H1 (cell line): Measurements from ENCODE around the gene TSHZ2. TPM values are rescaled to one million over a fixed set of nuclear protein-coding genes. Genes with fewer than 3 reads are reported as not detected.

Experiments
- CTCF ChIA-PET: fragments of 300-600 bp; sonication (Branson Sonifier 250); formaldehyde crosslinking; loops from one replicate; lab custom pipeline; 2021; ENCODE audit not compliant: partially characterized antibody; lab: Charles Lee
- POLR2A ChIA-PET: fragments of 300-600 bp; sonication (Branson Sonifier 250); formaldehyde crosslinking; loops from one replicate; lab custom pipeline; 2021; ENCODE audit warnings: inconsistent platforms; ENCODE audit not compliant: partially characterized antibody; lab: Charles Lee
- DNase-seq, 2 experiments: peaks; one replicate each; pipeline versions ENCODE4 v3.0.0 to v3.0.0-alpha.2; 2010 to 2022; ENCODE audit warnings: low spot score in 2 of 2, low read depth in 1 of 2, mixed read lengths in 1 of 2
- FAIRE-seq: peaks from 2 replicates; lab custom pipeline; 2011; peaks lifted over from hg19 to GRCh38; lab: Jason Lieb, UNC
- H2AFZ ChIP-seq: 2 replicates; pipeline ENCODE4 v1.8.1; 2012; ENCODE audit warnings: low read length, inconsistent platforms
- H2AK5ac ChIP-seq: 2 replicates; pipeline ENCODE4 v1.6.1; 2013; ENCODE audit warnings: low read depth, low read length
- H2BK120ac ChIP-seq: replicated peaks from 2 replicates; pipeline ENCODE3; 2013; ENCODE audit warnings: low read depth, low read length, inconsistent platforms
- H2BK12ac ChIP-seq: 2 replicates; pipeline ENCODE4 v1.6.1; 2013; ENCODE audit warnings: low read depth, low read length
- H2BK15ac ChIP-seq: 2 replicates; pipeline ENCODE4 v1.6.1; 2013; ENCODE audit warnings: low read length
- H2BK20ac ChIP-seq: 2 replicates; pipeline ENCODE4 v1.6.1; 2013; ENCODE audit warnings: low read length
- H2BK5ac ChIP-seq: 2 replicates; pipeline ENCODE4 v1.6.1; 2013; ENCODE audit warnings: low read depth, low read length
- H3K14ac ChIP-seq: 2 replicates; pipeline ENCODE4 v1.6.1; 2013; ENCODE audit warnings: inconsistent platforms; ENCODE audit not compliant: insufficient read length
- H3K18ac ChIP-seq: 2 replicates; pipeline ENCODE4 v1.6.1; 2013; ENCODE audit warnings: low read length; ENCODE audit errors: extremely low read depth
- H3K23ac ChIP-seq: 2 replicates; pipeline ENCODE4 v1.6.1; 2013; ENCODE audit warnings: inconsistent platforms; ENCODE audit not compliant: insufficient read length
- H3K23me2 ChIP-seq: 2 replicates; pipeline ENCODE4 v1.6.1; 2013; ENCODE audit warnings: low read depth, low read length
- H3K27ac ChIP-seq: 2 replicates; pipeline ENCODE4 v1.6.1; 2011; ENCODE audit warnings: low read depth, low read length, inconsistent platforms
- H3K27me3 ChIP-seq, 4 experiments: replicated peaks in 1 of 4; 1 replicate in 1 of 4; 2 replicates in 3 of 4; pipeline versions ENCODE4 v1.6.1 to v1.8.1; 2011 to 2013; ENCODE audit warnings: low read length in 3 of 4, mild to moderate bottlenecking in 3 of 4, inconsistent platforms in 2 of 4, mixed read lengths in 2 of 4, moderate library complexity in 1 of 4; ENCODE audit not compliant: control insufficient read depth in 3 of 4, insufficient read depth in 3 of 4; ENCODE audit errors: extremely low read depth in 1 of 4
- H3K36me3 ChIP-seq, 4 experiments: 2 replicates each; pipeline versions ENCODE4 v1.6.1 to v1.8.1; 2011 to 2013; ENCODE audit warnings: mild to moderate bottlenecking in 4 of 4, low read length in 3 of 4, moderate library complexity in 2 of 4, control low read depth in 1 of 4, inconsistent platforms in 1 of 4; ENCODE audit not compliant: insufficient read depth in 4 of 4, control insufficient read depth in 2 of 4
- H3K4ac ChIP-seq: replicated peaks from 2 replicates; pipeline ENCODE3; 2013; ENCODE audit warnings: low read length, low read depth, mixed read lengths, inconsistent platforms; ENCODE audit not compliant: insufficient read length
- H3K4me1 ChIP-seq, 4 experiments: replicated peaks in 1 of 4; 1 replicate in 1 of 4; 2 replicates in 3 of 4; pipeline versions ENCODE4 v1.6.1 to v1.8.1; 2011 to 2013; ENCODE audit warnings: low read length in 3 of 4, inconsistent platforms in 2 of 4, mixed read lengths in 1 of 4; ENCODE audit not compliant: insufficient read depth in 4 of 4, control insufficient read depth in 3 of 4
- H3K4me2 ChIP-seq, 2 experiments: 2 replicates each; pipeline versions ENCODE4 v1.6.1 to v1.8.1; 2011 to 2013; ENCODE audit warnings: low read depth in 2 of 2, low read length in 2 of 2, control low read depth in 1 of 2, inconsistent platforms in 1 of 2, mild to moderate bottlenecking in 1 of 2; ENCODE audit not compliant: insufficient read depth in 1 of 2
- H3K4me3 ChIP-seq, 4 experiments: fragments of 200-600, 300-600 bp in 1 of 4; sonication (generic), shearing (Covaris generic), sonication (Bioruptor Twin) in 1 of 4; 2 replicates each; pipeline versions ENCODE4 v1.5.1 to v1.8.1; 2011 to 2016; ENCODE audit warnings: low read length in 4 of 4, low read depth in 3 of 4, control low read depth in 2 of 4, inconsistent platforms in 2 of 4, mild to moderate bottlenecking in 2 of 4, mixed read lengths in 1 of 4, moderate library complexity in 1 of 4; ENCODE audit not compliant: insufficient read depth in 2 of 4; ENCODE audit errors: extremely low read depth in 1 of 4
- H3K56ac ChIP-seq: replicated peaks from 2 replicates; pipeline ENCODE3; 2013; ENCODE audit warnings: low read depth, mild to moderate bottlenecking, mixed read lengths, low read length, inconsistent platforms; ENCODE audit not compliant: insufficient read length
- H3K79me1 ChIP-seq: 2 replicates; pipeline ENCODE4 v1.6.1; 2013; ENCODE audit warnings: low read depth, low read length, control low read depth
- H3K79me2 ChIP-seq, 2 experiments: 2 replicates each; pipeline versions ENCODE4 v1.6.1 to v1.8.1; 2012 to 2013; ENCODE audit warnings: low read length in 2 of 2, mild to moderate bottlenecking in 2 of 2, inconsistent platforms in 1 of 2; ENCODE audit not compliant: insufficient read depth in 2 of 2, control insufficient read depth in 1 of 2
- H3K9ac ChIP-seq, 4 experiments: replicated peaks in 1 of 4; 1 replicate in 1 of 4; 2 replicates in 3 of 4; pipeline versions ENCODE4 v1.6.1 to v1.8.1; 2011 to 2013; ENCODE audit warnings: low read depth in 3 of 4, low read length in 3 of 4, control low read depth in 2 of 4, mild to moderate bottlenecking in 2 of 4, moderate library complexity in 2 of 4, inconsistent platforms in 1 of 4; ENCODE audit errors: extremely low read depth in 1 of 4
- H3K9me3 ChIP-seq, 2 experiments: 2 replicates each; pipeline versions ENCODE4 v1.6.1 to v1.8.1; 2012 to 2013; ENCODE audit warnings: mild to moderate bottlenecking in 2 of 2, moderate library complexity in 2 of 2, control low read depth in 1 of 2, inconsistent platforms in 1 of 2, low read depth in 1 of 2, low read length in 1 of 2, mixed read lengths in 1 of 2; ENCODE audit not compliant: insufficient read depth in 2 of 2
- H4K20me1 ChIP-seq, 2 experiments: replicated peaks in 1 of 2; 2 replicates each; pipeline versions ENCODE3 to v1.8.1; 2011 to 2013; ENCODE audit warnings: inconsistent platforms in 2 of 2, low read length in 2 of 2, mild to moderate bottlenecking in 1 of 2; ENCODE audit not compliant: insufficient read depth in 2 of 2, control insufficient read depth in 1 of 2
- H4K5ac ChIP-seq: 2 replicates; pipeline ENCODE4 v1.6.1; 2013; ENCODE audit warnings: low read length, low read depth, mixed read lengths, inconsistent platforms; ENCODE audit not compliant: insufficient read length
- H4K8ac ChIP-seq: 2 replicates; pipeline ENCODE4 v1.8.0; 2013; ENCODE audit warnings: mild to moderate bottlenecking, moderate library complexity, low read length, inconsistent platforms; ENCODE audit not compliant: insufficient read depth; ENCODE audit errors: extremely low read depth
- H4K91ac ChIP-seq: replicated peaks from 2 replicates; pipeline ENCODE3; 2013; ENCODE audit warnings: low read length, mixed read lengths, inconsistent platforms; ENCODE audit not compliant: insufficient read length
- BACH1 ChIP-seq: IDR thresholded peaks from 2 replicates; pipeline ENCODE4 v1.6.1; 2012; ENCODE audit warnings: low read length, improper control_type of control experiment
- CBX8 ChIP-seq: fragments of 300-800, 300-1000 bp; sonication (generic); IDR thresholded peaks from 2 replicates; pipeline ENCODE4 v1.7.1; 2016; ENCODE audit warnings: low read depth, low read length, borderline replicate concordance
- E2F6 ChIP-seq: IDR thresholded peaks from 2 replicates; pipeline ENCODE4 v1.6.1; 2012; ENCODE audit warnings: inconsistent platforms
- EGR1 ChIP-seq: IDR thresholded peaks from 2 replicates; pipeline ENCODE4 v1.6.1; 2011; ENCODE audit warnings: low read depth, low read length, borderline replicate concordance
- NANOG ChIP-seq: IDR thresholded peaks from 2 replicates; pipeline ENCODE4 v1.6.1; 2011; ENCODE audit warnings: low read length, low read depth, mild to moderate bottlenecking, inconsistent platforms; ENCODE audit not compliant: insufficient read depth, poor library complexity, severe bottlenecking
- SIX5 ChIP-seq: IDR thresholded peaks from 2 replicates; pipeline ENCODE4 v1.6.1; 2011; ENCODE audit warnings: mild to moderate bottlenecking, low read depth, low read length
- USF2 ChIP-seq: IDR thresholded peaks from 2 replicates; pipeline ENCODE4 v1.6.1; 2011; ENCODE audit warnings: low read length, improper control_type of control experiment
- YY1 ChIP-seq: IDR thresholded peaks from 2 replicates; pipeline ENCODE4 v1.6.1; 2011; ENCODE audit warnings: low read depth, mild to moderate bottlenecking, low read length
- WGBS, 2 experiments: shearing (Covaris generic) in 1 of 2; methylation state at CpG; one replicate each; pipeline versions ENCODE4 v1.1.6 to v1.1.7; 2013 to 2015; ENCODE audit warnings: low lambda C conversion rate in 2 of 2, mixed read lengths in 2 of 2, inconsistent platforms in 1 of 2, low coverage in 1 of 2, missing lambda C conversion rate in 1 of 2; ENCODE audit not compliant: insufficient replicate concordance in 2 of 2, insufficient coverage in 1 of 2, insufficient read length in 1 of 2; ENCODE audit errors: extremely low coverage in 1 of 2, missing lambda C conversion rate in 1 of 2; 5-methylcytosine and 5-hydroxymethylcytosine counted together
- polyA plus RNA-seq, 7 experiments: library from polyadenylated mRNA; depleted of rRNA in 3 of 7; stranded (reverse) in 5 of 7; unstranded in 2 of 7; fragments of >200 nt in 5 of 7; fragments of 200-250 nt in 2 of 7; gene quantifications; 1 replicate in 5 of 7; 2 replicates in 1 of 7; 4 replicates in 1 of 7; pipeline versions ENCODE4 v1.2.1 to v1.2.3, GENCODE V29; 2011 to 2013; ENCODE audit warnings: missing spikeins in 2 of 7, mixed read lengths in 2 of 7
- total RNA-seq: library from RNA; stranded (reverse); fragmentation: NEBNext Ultra II Directional; extraction: Animal tissue kit (Norgen Biotek cat#: 25700); gene quantifications from 2 replicates; pipeline ENCODE4 v1.2.1, GENCODE V29; 2021

TSHZ2 gene
- total and polyA plus RNA-seq, 2 of the 8 experiments (the other 6 are each of a cell fraction or from before 2014, with no cell fraction given), result 0.14 to 0.30 TPM

- H3K4me2 ChIP-seq, result no peak overlapping the region
- no peak for FAIRE-seq
- no peak overlapping the region for H4K5ac ChIP-seq
- H4K91ac ChIP-seq, result no peak overlapping the region
- WGBS, 2 experiments, result 90% methylated on average over 4 of the region's 4 CpGs; no CpG with 5 or more reads in 1 of the 2 experiments
- H2BK12ac ChIP-seq, result no peak overlapping the region
- H2BK5ac ChIP-seq, result no peak overlapping the region
- H3K27ac ChIP-seq, result no peak overlapping the region
- ChIA-PET POLR2A (interaction anchor here (0.6 to 1.1 kb wide), 2 partner anchors 12 to 101 kb away, joined by 3 to 4 read pairs; no protein-coding TSS in a partner anchor), CTCF (interaction anchor here (0.9 kb wide), 1 partner anchor 307 kb away, joined by 3 read pairs; no protein-coding TSS in a partner anchor)
- no peaks in the 10 kb centered on the region for H3K27me3 ChIP-seq
- H4K8ac ChIP-seq, result no peak overlapping the region
- no peak overlapping the region for H3K4me3 ChIP-seq
- no peak overlapping the region for H3K9ac ChIP-seq
- no peaks in the 10 kb centered on the region for H3K9me3 ChIP-seq
- H2BK120ac ChIP-seq, result no peak overlapping the region
- no peak overlapping the region for H3K14ac ChIP-seq
- no peak overlapping the region for H2BK20ac ChIP-seq
- H3K79me2 ChIP-seq, result no peaks in the 10 kb centered on the region
- TF ChIP-seq E2F6, result no peak
- no peak for TF ChIP-seq SIX5
- no peak for TF ChIP-seq BACH1
- TF ChIP-seq USF2, result no peak
- TF ChIP-seq YY1, result no peak
- no peak for TF ChIP-seq EGR1
- TF ChIP-seq NANOG, result no peak
- no peak for TF ChIP-seq CBX8
- H2BK15ac ChIP-seq, result no peak overlapping the region
- H3K18ac ChIP-seq, result no peak overlapping the region
- DNase-seq, result no peak
- H3K56ac ChIP-seq, result no peak overlapping the region
- H3K23me2 ChIP-seq, result no peaks in the 10 kb centered on the region
- H3K4me1 ChIP-seq, result no peaks in the 10 kb centered on the region
- no peaks in the 10 kb centered on the region for H3K79me1 ChIP-seq
- H4K20me1 ChIP-seq, result no peaks in the 10 kb centered on the region
- H3K23ac ChIP-seq, result no peak overlapping the region
- no peaks in the 10 kb centered on the region for H3K36me3 ChIP-seq
- no peak overlapping the region for H2AK5ac ChIP-seq
- no peak overlapping the region for H3K4ac ChIP-seq
- H2AFZ ChIP-seq, result no peak overlapping the region
Observed at GRCh38 chr20:53515749-53516148, 543.6 kb downstream of the TSHZ2 start.
